A549 (cell line): ENCODE measurements around the gene APCS.

ENCODE experiments used
- BHLHE40 ChIP-seq: IDR thresholded peaks from 2 replicates; pipeline ENCODE4 v1.6.1; 2012; ENCODE audit warnings: low read depth, low read length, inconsistent platforms
- CEBPB ChIP-seq, 2 experiments: fragments of >200 bp in 1 of 2; sonication (Bioruptor Twin) in 1 of 2; formaldehyde crosslinking in 1 of 2; IDR thresholded peaks; 2 replicates each; pipeline ENCODE4 v1.6.1; 2012 to 2016
- CTCF ChIP-seq: fragments of >200 bp; sonication (Bioruptor Twin); formaldehyde crosslinking; IDR thresholded peaks from 3 replicates; pipeline ENCODE4 v1.5.1; 2016
- EP300 ChIP-seq, 2 experiments: fragments of >200 bp; sonication (Bioruptor Twin); formaldehyde crosslinking; IDR thresholded peaks; 2 replicates in 1 of 2; 3 replicates in 1 of 2; pipeline ENCODE4 v1.6.1; 2016 to 2017
- FOSL2 ChIP-seq, 2 experiments: fragments of 450-650 bp in 1 of 2; fragments of >200 bp in 1 of 2; sonication (Bioruptor Twin) in 1 of 2; formaldehyde crosslinking; IDR thresholded peaks; 2 replicates each; pipeline versions ENCODE4 v1.5.0 to v1.6.1; 2016 to 2020; ENCODE audit warnings: mild to moderate bottlenecking in 1 of 2, moderate library complexity in 1 of 2
- JUNB ChIP-seq: fragments of >200 bp; sonication (Bioruptor Twin); formaldehyde crosslinking; IDR thresholded peaks from 2 replicates; pipeline ENCODE4 v1.6.1; 2016
- MYC ChIP-seq: IDR thresholded peaks from 2 replicates; pipeline ENCODE4 v1.6.1; 2012; ENCODE audit warnings: mild to moderate bottlenecking, inconsistent platforms, low read length, improper control_type of control experiment, borderline replicate concordance
- POLR2A ChIP-seq: IDR thresholded peaks from 2 replicates; pipeline ENCODE4 v1.6.1; 2012; ENCODE audit warnings: mild to moderate bottlenecking, low read length
- TFCP2L1 ChIP-seq: fragments of 250-450 bp; sonication (Bioruptor Pico); IDR thresholded peaks from 2 replicates; pipeline ENCODE4 v1.5.0; 2021; ENCODE audit warnings: mild to moderate bottlenecking
- ZC3H11A ChIP-seq: fragments of 450-650 bp; IDR thresholded peaks from 2 replicates; pipeline ENCODE4 v1.6.1; 2014; ENCODE audit warnings: antibody characterized with exemption, mild to moderate bottlenecking
- ZSCAN20 ChIP-seq: fragments of 250-450 bp; sonication (Bioruptor Pico); IDR thresholded peaks from 2 replicates; pipeline ENCODE4 v1.8.0; 2022; ENCODE audit warnings: mild to moderate bottlenecking, moderate library complexity
- TF ChIP-seq, protein P1 (sequence below): fragments of 450-650 bp; IDR thresholded peaks from 2 replicates; pipeline ENCODE4 v1.6.1; 2014; ENCODE audit warnings: antibody characterized with exemption

DNA sequence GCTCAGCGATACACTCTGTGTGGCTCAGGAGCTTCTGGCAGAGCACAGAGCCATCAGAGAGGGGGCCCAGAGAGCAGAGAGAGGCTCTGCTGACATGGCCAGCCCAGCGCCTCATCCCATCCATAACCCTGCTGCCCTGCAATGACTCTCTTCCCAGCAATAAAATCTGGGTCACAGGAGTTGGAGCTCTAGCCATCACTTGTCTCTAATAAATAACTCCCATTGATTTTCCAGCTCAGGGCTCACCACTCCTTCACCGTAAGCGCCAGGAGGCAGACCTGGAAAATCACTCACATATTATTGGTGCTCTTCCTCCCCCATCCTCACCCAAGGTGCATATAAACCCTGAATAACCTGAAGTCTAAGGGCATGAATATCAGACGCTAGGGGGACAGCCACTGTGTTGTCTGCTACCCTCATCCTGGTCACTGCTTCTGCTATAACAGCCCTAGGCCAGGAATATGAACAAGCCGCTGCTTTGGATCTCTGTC lies at the start of gene APCS:
- TF ChIP-seq MYC (no peak), EP300 (IDR thresholded peaks at IDR 0.05) (no peak), CTCF (no peak), ZC3H11A (no peak), TFCP2L1 (no peak), CEBPB (IDR thresholded peaks at IDR 0.05) (no peak), POLR2A (no peak), BHLHE40 (no peak), FOSL2 (IDR thresholded peaks at IDR 0.05) (no peak), FOSL2 (CRISPR knock-in tag; IDR thresholded peaks at IDR 0.05) (no peak), JUNB (no peak), ZSCAN20 (CRISPR knock-in tag) (no peak)
- TF ChIP-seq, protein P1, sequence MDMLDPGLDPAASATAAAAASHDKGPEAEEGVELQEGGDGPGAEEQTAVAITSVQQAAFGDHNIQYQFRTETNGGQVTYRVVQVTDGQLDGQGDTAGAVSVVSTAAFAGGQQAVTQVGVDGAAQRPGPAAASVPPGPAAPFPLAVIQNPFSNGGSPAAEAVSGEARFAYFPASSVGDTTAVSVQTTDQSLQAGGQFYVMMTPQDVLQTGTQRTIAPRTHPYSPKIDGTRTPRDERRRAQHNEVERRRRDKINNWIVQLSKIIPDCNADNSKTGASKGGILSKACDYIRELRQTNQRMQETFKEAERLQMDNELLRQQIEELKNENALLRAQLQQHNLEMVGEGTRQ, result no peak
